Fibroblast of lung (primary cell): Measurements from ENCODE around the gene XRCC1. TPM values are rescaled to one million over a fixed set of nuclear protein-coding genes. Genes with fewer than 3 reads are reported as not detected.

Source experiments
- DNase-seq, 2 donors: peaks; one replicate each; pipeline versions ENCODE4 v3.0.0 to v3.0.0-alpha.2; 2010; ENCODE audit warnings: low read depth in 2 of 2
- H2AFZ ChIP-seq: 2 replicates; pipeline ENCODE4 v1.5.1; 2012; ENCODE audit warnings: low read length, control low read depth, inconsistent platforms
- H3K27ac ChIP-seq: 2 replicates; pipeline ENCODE4 v1.5.1; 2011; ENCODE audit warnings: low read length, control low read depth; ENCODE audit not compliant: insufficient read depth
- H3K27me3 ChIP-seq: 2 replicates; pipeline ENCODE4 v1.5.1; 2011; ENCODE audit warnings: mild to moderate bottlenecking, low read length; ENCODE audit not compliant: control insufficient read depth, insufficient read depth
- H3K36me3 ChIP-seq: 2 replicates; pipeline ENCODE4 v1.5.1; 2011; ENCODE audit warnings: low read length; ENCODE audit not compliant: control insufficient read depth, insufficient read depth
- H3K4me1 ChIP-seq: 2 replicates; pipeline ENCODE4 v1.5.1; 2011; ENCODE audit warnings: low read length; ENCODE audit not compliant: control insufficient read depth, insufficient read depth; ENCODE audit errors: extremely low read depth
- H3K4me2 ChIP-seq: 2 replicates; pipeline ENCODE4 v1.5.1; 2011; ENCODE audit warnings: low read length, control low read depth; ENCODE audit not compliant: insufficient read depth; ENCODE audit errors: extremely low read depth
- H3K4me3 ChIP-seq, 4 experiments: fragments of 200-600 bp in 1 of 4; sonication (generic) in 1 of 4; replicated peaks in 1 of 4; 2 replicates each; pipeline ENCODE4 v1.5.1; 2011 to 2016; ENCODE audit warnings: low read length in 4 of 4, low read depth in 3 of 4, mild to moderate bottlenecking in 3 of 4, control low read depth in 2 of 4, inconsistent platforms in 1 of 4, mixed read lengths in 1 of 4; ENCODE audit not compliant: insufficient read depth in 1 of 4; ENCODE audit errors: control extremely low read depth in 1 of 4
- H3K79me2 ChIP-seq: 2 replicates; pipeline ENCODE4 v1.5.1; 2012; ENCODE audit warnings: mild to moderate bottlenecking, low read length, inconsistent platforms; ENCODE audit not compliant: control insufficient read depth, insufficient read depth
- H3K9ac ChIP-seq: 2 replicates; pipeline ENCODE4 v1.5.1; 2011; ENCODE audit warnings: mild to moderate bottlenecking, low read length, control low read depth; ENCODE audit not compliant: insufficient read depth
- H3K9me3 ChIP-seq: 2 replicates; pipeline ENCODE4 v1.5.1; 2012; ENCODE audit warnings: low read depth, low read length; ENCODE audit not compliant: control insufficient read depth, insufficient read depth
- H4K20me1 ChIP-seq: 2 replicates; pipeline ENCODE4 v1.5.1; 2011; ENCODE audit warnings: low read length; ENCODE audit not compliant: control insufficient read depth, insufficient read depth; ENCODE audit errors: extremely low read depth
- CTCF ChIP-seq, 2 donors: IDR thresholded peaks in 1 of 2; conservative IDR thresholded peaks in 1 of 2; 1 replicate in 1 of 2; 2 replicates in 1 of 2; pipeline ENCODE4 v1.5.1; 2011 to 2012; ENCODE audit warnings: low read length in 2 of 2, control low read depth in 1 of 2, inconsistent platforms in 1 of 2, low read depth in 1 of 2, mild to moderate bottlenecking in 1 of 2
- EZH2 ChIP-seq: IDR thresholded peaks from 2 replicates; pipeline ENCODE4 v1.5.1; 2012; ENCODE audit warnings: low read length, control low read depth, mild to moderate bottlenecking; ENCODE audit errors: missing control alignments
- polyA plus RNA-seq, 2 donors: library from polyadenylated mRNA; depleted of rRNA in 1 of 2; stranded (reverse) in 1 of 2; unstranded in 1 of 2; fragments of >200 nt; gene quantifications; 2 replicates each; pipeline ENCODE4 v1.2.1, GENCODE V29; 2011 to 2012; ENCODE audit warnings: missing spikeins in 1 of 2
- total RNA-seq: library from RNA; depleted of rRNA; stranded (reverse); fragments of >200 nt; gene quantifications from 2 replicates; pipeline ENCODE4 v1.2.1, GENCODE V29; 2014

XRCC1 gene
- total and polyA plus RNA-seq, 2 donors (not counting 1 experiment from before 2014, with no cell fraction given) = 8.6 to 14.5 TPM

GRCh38 chr19:43607238-43608205 is 32.2 kb upstream of the XRCC1 start:
- Histone ChIP-seq H3K27me3 (no peaks in the 10 kb centered on the region), H3K4me1 (no peaks in the 10 kb centered on the region), H3K4me2 (no peak overlapping the region), H3K79me2 (no peaks in the 10 kb centered on the region), H3K27ac (no peak overlapping the region), H4K20me1 (no peaks in the 10 kb centered on the region), H3K36me3 (peaks cover 6% of the 10 kb centered on the region), H3K9ac (no peak overlapping the region), H3K9me3 (no peaks in the 10 kb centered on the region), H2AFZ (no peak overlapping the region), H3K4me3 (no peak overlapping the region)
- no peak for TF ChIP-seq CTCF (conservative IDR thresholded peaks at IDR 0.05 in 1 of 2, IDR thresholded peaks at IDR 0.05 in 1 of 2; ENCODE audit: low read depth in 1 of 2, low read length in 2 of 2)
- TF ChIP-seq EZH2 = no peak
- DNase-seq = no peak

GRCh38 chr19:43606569-43607229 is 31.4 kb upstream of the XRCC1 start:
- Histone ChIP-seq H3K9ac (no peak overlapping the region), H3K79me2 (no peaks in the 10 kb centered on the region)

More at GRCh38 chr19:43606569-43607229, 31.4 kb upstream of the XRCC1 start:
- H3K27me3 ChIP-seq = no peaks in the 10 kb centered on the region
- TF ChIP-seq EZH2 (no peak), CTCF (conservative IDR thresholded peaks at IDR 0.05 in 1 of 2, IDR thresholded peaks at IDR 0.05 in 1 of 2; ENCODE audit: low read depth in 1 of 2, low read length in 2 of 2) (no peak)
- H3K9me3 ChIP-seq = no peaks in the 10 kb centered on the region
- no peak overlapping the region for H3K4me2 ChIP-seq
- H3K4me1 ChIP-seq = no peaks in the 10 kb centered on the region
- no peak overlapping the region for H3K4me3 ChIP-seq
- H4K20me1 ChIP-seq = no peaks in the 10 kb centered on the region
- no peak overlapping the region for H3K27ac ChIP-seq
- no peak overlapping the region for H2AFZ ChIP-seq
- no peak for DNase-seq
- peaks cover 2% of the 10 kb centered on the region for H3K36me3 ChIP-seq
